Measurements from ENCODE around the gene TPP1.

- no peak for TF ChIP-seq CTCF (IDR thresholded peaks at IDR 0.05)
- TF ChIP-seq POLR2A (IDR thresholded peaks at IDR 0.05), result no peak
Observed at GRCh38 chr11:6613496-6613895, 5.7 kb downstream of the TPP1 start.
